Measurements from ENCODE around the gene NRIP2.
A peak's percentile ranks its signal among the peaks of the same experiment; 100 is the strongest.

Gene NRIP2

DNA sequence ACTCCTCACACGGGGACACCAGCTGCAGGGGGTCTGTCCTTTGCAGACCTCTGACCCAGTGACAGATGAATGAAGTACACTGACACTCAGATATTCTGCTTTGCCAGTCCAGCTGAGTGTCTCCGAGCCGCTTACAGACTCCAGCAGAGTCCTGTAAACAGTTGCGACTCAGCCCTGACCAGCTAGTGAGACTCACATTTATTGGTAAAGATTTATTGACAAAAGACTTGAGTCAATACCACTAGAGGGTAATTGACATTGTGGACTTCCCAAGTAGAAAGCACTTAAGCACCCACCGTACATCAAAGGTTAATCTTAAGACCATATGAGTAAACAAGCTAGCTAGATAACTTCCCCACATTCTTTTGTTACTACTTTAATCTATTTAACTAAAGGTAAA is 49.8 kb downstream of the NRIP2 start:
- TF ChIP-seq, protein P1, sequence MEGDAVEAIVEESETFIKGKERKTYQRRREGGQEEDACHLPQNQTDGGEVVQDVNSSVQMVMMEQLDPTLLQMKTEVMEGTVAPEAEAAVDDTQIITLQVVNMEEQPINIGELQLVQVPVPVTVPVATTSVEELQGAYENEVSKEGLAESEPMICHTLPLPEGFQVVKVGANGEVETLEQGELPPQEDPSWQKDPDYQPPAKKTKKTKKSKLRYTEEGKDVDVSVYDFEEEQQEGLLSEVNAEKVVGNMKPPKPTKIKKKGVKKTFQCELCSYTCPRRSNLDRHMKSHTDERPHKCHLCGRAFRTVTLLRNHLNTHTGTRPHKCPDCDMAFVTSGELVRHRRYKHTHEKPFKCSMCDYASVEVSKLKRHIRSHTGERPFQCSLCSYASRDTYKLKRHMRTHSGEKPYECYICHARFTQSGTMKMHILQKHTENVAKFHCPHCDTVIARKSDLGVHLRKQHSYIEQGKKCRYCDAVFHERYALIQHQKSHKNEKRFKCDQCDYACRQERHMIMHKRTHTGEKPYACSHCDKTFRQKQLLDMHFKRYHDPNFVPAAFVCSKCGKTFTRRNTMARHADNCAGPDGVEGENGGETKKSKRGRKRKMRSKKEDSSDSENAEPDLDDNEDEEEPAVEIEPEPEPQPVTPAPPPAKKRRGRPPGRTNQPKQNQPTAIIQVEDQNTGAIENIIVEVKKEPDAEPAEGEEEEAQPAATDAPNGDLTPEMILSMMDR (IDR thresholded peaks at IDR 0.05; ENCODE audit: insufficient read depth, missing control alignments): no peak
- DNase-seq (ENCODE audit: insufficient read length, low spot score): no peak
- FAIRE-seq: no peak

GRCh38 chr12:2783936-2784600 is 50.8 kb downstream of the NRIP2 start:
- TF ChIP-seq, protein P1 (IDR thresholded peaks at IDR 0.05; ENCODE audit: insufficient read depth, missing control alignments): peak; percentile 91
- peak; percentile 50 for DNase-seq (ENCODE audit: insufficient read length, low spot score)
- FAIRE-seq: peak; percentile 11

GRCh38 chr12:2779281-2779680 is 55.6 kb downstream of the NRIP2 start:
- TF ChIP-seq, protein P1 (IDR thresholded peaks at IDR 0.05; ENCODE audit: insufficient read depth, missing control alignments): no peak
- FAIRE-seq (no peak), DNase-seq (ENCODE audit: insufficient read length, low spot score) (no peak)

DNA sequence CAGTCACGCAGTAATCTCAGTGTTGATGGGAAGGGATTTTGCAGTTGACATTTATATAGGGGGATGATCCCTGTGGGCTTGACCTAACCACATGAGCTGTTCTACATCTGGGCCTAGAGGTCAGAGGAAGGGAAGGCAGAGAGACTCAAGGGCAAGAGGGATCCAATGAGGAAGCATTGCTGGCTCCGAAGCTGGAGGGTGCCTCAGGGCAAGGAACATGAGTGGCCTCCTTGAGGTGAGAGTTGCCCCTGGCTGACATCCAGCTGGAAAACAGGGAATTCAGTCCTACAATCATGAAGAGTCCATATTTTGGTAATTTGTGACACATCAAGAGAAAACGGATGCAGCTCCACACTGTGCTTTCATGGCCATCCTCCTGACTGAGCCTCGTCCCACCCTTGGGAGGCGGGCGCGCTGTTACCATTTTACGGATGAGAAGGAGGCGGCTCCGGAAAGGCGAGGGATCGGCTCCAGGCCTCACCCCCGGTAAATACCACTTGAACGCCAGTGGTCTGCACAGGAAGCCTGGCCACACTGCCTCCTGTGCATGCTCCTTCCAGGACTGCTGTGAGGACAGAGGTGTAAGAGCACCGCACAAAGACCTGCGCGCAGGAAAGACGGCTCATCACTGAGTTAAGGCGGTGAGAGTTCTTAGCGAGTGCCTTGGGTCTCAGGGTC is 58.6 kb downstream of the NRIP2 start:
- TF ChIP-seq, protein P1 (IDR thresholded peaks at IDR 0.05; ENCODE audit: insufficient read depth, missing control alignments): no peak
- FAIRE-seq: no peak
- DNase-seq (ENCODE audit: insufficient read length, low spot score): no peak

GRCh38 chr12:2775431-2775830 is 59.4 kb downstream of the NRIP2 start:
- FAIRE-seq (no peak), DNase-seq (ENCODE audit: insufficient read length, low spot score) (no peak)
- TF ChIP-seq, protein P1 (IDR thresholded peaks at IDR 0.05; ENCODE audit: insufficient read depth, missing control alignments): no peak

Data from D721Med (cell line).